T-helper 9 cell (primary cell): ENCODE results near the gene FCGR2B.
"Not testable (repeated sequence)": the region's sequence is repeated elsewhere in the genome, so short reads cannot be mapped to it uniquely, and the experiment has no call there.

Experiments
- DNase-seq: peaks from one replicate; pipeline ENCODE4 v3.0.0-alpha.2; 2020
- total RNA-seq, 2 donors: gene quantifications; one replicate each; lab custom pipeline; 2026; lab: John Stamatoyannopoulos, UW

The FCGR2B gene
- total RNA-seq: 0.14 to 0.24 reads per million in 2 donors

DNA sequence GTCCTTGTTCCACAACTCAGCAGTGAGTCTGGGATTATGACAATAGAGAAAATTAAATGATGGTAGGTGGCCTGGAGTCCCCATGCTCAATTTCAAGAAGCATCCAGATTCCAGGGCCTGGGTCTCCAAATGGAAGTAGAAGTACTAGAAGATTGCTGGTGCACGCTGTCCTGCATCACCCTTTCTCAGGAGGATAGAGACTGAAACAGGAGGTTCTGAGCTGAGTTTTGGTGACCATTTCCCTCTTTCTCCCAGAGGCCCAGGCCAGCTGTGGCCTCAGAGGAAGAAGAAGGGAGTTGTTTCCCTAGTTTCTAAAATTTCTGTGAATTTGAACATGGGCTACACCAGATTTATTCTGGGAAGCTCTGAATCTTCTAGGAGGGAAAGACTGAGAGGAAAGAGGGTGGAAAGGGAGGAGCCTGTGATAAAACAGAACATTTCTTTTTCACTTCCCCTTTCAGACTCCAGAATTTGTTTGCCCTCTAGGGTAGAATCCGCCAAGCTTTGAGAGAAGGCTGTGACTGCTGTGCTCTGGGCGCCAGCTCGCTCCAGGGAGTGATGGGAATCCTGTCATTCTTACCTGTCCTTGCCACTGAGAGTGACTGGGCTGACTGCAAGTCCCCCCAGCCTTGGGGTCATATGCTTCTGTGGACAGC, at the start of gene FCGR2B:
Gene FCGR2B, plus strand, starts transcription at position 460 of the 656 bp plus-strand sequence. Its CDS starts 99 bp downstream, at position 559.
- DNase-seq: not testable (repeated sequence)

DNA sequence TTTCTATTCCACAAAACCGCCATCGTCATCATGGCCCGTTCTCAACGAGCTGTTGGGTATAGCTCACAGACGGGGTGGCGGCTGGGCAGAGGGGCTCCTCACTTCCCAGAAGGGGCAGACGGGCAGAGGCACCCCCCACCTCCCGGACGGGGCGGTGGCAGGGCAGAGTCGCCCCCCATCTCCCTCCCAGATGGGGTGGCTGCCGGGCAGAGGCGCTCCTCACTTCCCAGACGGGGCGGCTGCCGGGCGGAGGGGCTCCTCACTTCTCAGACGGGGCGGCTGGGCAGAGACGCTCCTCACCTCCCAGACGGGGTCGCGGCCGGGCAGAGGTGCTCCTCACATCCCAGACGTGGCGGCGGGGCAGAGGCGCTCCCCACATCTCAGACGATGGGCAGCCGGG, 46.5 kb upstream of the FCGR2B start:
- not testable (repeated sequence) for DNase-seq

DNA sequence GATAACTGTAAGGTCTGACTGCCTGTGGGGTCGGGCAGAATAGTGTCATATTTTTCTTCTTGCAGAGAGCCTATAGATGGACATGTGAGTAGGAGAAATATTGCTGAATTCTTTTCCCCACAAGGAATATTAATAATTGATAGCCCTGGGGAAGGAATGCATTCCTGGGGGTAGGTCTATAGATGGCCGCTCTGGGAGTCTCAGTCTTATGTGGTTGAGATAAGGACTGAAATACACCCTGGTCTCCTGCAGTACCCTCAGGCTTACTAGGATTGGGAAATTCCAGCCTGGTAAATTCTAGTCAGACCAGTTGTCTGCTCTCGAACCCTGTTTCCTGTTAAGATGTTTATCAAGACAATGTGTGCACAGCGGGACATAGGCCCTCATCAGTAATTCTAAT, 44.4 kb upstream of the FCGR2B start:
- not testable (repeated sequence) for DNase-seq

DNA sequence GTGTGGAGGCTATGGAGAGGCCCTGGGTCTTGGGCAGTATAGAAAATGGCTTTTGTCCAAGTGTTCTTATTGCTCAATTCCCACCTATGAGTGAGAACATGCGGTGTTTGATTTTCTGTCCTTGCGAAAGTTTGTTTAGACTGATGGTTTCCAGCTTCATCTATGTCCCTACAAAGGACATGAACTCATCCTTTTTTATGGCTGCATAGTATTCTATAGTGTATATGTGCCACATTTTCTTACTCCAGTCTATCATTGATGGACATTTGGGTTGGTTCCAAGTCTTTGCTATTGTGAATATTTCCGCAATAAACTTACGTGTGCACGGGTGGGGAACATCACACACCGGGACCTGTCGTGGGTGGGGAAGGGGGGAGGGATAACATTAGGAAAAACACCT, 42.5 kb upstream of the FCGR2B start:
- DNase-seq: not testable (repeated sequence)

DNA sequence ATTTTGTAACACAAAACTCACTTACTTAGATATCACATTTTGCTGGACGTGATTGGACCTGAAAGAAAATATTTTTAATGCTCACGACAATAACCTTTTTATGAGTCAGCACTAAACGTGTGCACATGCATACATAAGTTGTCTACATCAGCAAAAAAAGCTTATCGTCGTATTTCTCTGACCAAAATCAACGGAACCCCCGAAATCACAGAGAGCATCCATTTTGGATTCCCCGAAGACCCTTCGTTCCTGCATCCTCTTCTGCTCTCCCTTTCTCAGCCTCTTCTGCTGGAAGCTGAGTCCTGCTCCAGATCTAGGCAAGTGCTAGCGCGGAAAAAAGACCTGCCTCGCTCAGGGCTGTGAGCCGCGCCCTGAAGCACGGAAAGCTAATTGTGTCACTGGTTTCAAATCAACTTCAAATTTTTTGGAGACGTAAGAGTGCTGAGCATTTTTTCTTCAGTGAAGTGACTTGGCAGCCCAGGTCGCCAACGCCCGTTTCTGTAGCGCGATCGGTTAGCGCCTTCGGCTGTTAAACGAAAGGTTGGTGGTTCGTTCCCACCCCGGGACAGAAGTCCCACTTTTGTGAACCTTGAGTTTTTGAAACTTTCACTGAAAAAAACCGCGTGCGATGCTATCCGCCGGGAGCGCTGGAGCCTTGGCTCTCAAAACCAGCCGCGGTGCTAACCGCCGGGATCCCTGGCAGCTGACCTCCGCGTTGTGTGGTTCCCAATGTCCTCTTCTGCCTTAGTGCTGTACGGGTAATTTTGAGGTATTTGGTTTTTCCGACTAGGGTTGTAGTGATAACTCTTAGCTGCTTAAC, 41.6 kb upstream of the FCGR2B start:
- peak; percentile 75 for DNase-seq

DNA sequence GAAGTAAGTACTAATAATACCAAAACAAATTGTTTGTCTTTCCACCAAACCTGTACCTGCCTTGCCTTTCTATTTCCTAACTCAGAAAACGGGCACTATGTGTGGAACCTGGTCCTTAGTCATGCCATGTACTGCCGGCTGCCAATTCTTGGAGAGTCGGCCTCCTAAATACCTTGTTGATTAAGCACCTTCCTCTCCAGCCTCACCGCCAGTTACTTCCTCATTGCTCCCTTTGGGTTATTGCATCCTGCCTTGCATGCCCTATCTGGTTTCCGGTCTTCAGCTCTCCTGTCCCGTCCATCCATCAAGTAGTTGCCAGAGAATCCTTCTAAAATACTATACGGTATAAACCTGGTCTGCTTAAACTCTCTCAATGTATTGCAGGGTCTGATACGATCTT, 40.9 kb upstream of the FCGR2B start:
- DNase-seq: not testable (repeated sequence)

DNA sequence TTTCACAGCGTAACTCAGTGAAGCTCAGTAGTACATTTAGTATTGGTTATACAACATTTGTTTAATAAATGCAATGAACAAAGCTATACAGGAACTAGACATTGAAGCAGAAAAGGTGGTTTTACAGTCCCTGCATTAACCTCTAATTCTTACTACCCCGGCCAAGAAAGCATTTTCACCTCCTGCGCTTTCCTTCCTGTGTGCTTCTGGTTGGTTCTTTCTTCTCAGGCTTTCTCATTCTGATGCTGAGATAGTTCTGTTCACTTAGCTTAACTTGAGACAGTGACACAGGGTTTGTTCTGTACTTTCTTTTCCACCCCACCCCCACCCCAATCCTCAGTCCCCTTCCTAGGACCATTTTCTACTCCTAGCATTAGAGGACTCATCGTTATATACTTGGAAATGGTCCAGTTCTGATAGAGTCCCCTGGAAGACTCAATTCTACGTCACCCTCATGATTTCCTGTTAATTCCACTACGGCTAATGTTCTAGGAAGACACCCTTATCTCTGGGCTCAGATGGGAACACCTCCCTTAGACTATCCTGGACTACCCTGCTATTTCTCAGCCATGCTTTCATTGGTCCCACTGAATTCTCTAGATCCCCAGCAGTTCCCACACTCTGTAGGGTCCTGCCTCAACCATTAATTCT, 39.4 kb upstream of the FCGR2B start:
- not testable (repeated sequence) for DNase-seq

DNA sequence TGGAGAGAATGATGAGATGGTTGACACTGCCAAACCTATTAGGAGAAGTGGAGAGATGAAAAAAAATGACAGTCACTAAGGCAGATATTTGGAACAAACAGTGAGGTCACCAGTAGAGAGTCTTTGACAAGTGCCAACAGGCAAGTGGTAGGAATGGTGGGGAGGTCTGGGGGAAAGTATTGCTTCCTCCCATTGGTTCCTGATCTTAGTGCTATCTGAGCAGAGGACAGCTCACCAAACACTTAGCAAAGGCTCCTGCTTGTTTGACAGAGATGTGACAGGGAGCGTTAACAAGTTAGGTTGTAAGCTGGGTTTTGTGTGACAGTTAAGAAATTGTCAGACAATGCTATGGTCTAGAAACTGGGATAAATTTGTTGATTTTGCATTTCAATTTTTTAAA, 38.3 kb upstream of the FCGR2B start:
- not testable (repeated sequence) for DNase-seq

DNA sequence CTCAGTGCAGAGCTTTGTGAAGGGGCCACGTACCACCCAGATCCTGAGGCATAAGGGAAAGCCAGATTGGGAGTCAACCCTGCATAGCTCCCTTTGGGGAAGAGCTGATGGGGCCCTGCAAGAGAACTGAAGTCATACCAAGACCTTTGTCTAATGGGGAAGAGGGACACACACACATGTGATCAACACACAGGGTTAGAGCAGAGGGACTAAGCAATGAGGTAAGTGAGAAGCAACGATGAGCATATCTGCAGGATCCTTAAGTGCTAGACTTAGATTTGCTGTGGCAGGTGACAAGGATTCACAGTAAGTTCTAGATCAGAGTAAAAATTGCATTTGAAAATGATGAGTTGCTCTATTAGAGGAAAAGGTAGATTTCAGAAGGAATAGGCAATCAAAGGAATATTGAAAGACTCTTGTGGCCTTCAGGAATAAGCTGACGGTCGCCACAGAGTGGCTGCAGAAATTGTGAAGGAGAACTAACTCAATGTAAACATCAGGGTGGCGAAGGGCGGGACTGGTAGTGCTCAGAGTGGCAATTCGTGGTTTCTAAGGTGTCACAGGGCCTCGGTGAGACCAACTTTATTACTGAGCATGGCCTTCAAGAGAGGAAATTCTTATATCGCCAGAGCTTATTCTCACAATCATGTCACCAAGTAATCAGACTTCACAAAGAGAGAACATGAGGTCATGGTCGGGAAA, 36.3 kb upstream of the FCGR2B start:
- DNase-seq: not testable (repeated sequence)

DNA sequence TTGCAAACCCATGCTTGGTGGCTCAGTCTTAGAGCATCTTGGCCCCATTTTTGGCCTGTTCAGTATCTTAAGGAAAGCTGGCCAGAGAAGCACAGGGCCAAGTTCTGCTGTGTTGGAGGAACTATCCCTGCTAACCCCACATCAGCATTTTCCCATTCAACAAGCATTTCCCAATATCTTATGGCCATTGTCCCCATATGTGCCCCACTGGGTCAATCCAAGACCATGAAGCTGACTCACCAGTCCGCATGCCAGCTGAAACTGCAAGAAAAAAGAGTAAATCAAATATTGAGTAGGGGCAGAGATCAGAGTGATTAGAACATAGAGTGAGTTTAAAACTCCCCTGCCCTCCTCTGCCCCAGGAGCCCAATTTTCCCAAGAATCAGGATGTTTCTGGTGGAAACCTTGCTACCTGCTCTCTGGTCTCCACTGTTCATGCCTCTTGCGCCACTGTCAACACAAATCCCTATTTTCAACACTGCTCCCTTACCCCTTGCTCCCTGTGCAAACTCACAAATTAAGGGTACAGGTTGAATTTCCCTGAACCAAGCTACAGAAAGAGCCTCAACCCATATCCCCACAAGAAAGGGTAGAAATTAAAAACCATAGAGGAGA, 32.7 kb upstream of the FCGR2B start:
- DNase-seq: not testable (repeated sequence)

DNA sequence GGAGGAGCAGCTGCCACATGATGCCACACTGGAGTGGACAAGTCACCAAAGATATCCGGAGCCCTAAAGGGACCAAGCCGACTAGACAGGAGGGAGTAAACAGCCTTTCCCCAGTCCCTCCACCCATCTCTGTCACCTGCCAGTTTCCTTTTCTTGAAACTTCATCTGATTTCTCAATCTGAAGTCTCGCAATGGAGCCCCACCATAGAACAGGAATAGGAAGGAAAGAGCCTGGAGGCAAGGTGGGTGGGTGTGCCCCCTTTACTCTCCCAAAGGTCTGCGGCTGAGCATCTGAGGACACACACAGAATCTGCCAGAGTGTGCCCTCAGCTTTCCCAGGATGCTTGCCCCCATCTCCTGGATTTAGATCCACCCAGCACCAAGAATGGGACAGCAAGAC, 31.9 kb upstream of the FCGR2B start, which contains the start of gene FCGR3B:
Gene FCGR3B, minus strand, starts transcription at position 101 of the 400 bp plus-strand sequence. Its CDS starts 82 bp downstream, at position 19.
- no peak for DNase-seq

DNA sequence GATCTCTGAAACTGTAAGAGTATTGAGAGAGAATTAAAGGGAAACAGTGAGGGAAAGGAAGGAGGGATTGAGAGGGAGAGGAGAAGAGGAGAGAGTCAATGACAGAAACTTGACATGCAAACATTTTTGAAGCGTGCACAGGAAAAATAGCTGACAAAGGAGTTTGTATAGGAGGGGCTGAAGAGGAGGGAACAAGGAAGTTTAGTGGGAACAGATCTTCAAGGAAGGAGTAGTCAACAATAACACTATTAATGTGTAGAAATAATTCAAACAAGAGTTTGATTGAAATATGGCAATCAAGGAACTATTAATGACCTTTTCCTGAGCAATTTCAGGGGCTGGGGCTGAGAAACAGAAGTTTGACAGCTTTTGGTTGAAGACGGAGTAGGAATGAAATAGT, 27.9 kb upstream of the FCGR2B start:
- not testable (repeated sequence) for DNase-seq

DNA sequence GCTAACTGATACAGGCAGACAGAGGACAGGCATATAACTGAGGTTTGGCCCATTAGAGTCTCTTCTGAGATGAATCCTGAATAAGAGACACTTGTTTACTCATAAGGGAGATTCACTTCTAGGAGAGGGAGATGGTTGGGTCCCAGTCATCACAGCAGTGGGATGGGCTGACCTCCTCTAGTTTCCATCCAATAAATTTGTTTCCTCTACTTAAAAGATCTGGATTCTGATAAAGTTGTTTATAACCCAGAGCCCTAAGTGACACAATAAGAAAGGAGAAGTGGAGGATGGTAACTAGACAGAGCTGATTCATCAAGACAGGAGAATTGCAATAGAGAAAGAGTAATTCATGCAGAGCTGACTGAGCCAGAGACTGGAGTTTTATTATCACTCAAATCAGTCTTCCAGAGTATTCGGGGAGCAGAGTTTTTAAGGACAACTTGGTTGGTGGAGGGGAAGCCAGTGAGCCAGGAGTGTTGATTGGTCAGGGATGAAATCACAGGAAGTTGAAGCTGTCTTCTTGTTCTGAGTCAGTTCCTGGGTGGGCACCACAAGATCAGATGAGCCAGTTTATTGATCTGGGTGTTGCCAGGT, 26.7 kb upstream of the FCGR2B start:
- not testable (repeated sequence) for DNase-seq

DNA sequence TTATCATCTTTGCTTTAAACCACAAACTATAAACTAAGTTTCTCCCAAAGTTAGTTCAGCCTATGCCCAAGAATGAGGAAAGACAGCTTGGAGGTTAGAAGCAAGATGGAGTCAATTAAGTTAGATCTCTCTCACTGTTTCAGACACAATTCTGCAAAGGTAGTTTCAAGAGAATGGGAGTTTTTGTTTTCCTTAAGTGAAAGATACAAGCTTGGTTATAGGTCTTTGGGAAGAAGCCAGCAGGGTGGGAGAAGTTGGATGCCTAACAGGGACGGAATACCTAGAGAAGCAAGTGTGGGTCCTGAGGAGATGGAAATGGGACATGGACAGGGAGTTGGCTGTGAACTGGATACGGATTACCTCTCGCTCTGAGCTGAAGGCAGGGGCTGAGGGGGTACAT, 26.0 kb upstream of the FCGR2B start:
- not testable (repeated sequence) for DNase-seq

DNA sequence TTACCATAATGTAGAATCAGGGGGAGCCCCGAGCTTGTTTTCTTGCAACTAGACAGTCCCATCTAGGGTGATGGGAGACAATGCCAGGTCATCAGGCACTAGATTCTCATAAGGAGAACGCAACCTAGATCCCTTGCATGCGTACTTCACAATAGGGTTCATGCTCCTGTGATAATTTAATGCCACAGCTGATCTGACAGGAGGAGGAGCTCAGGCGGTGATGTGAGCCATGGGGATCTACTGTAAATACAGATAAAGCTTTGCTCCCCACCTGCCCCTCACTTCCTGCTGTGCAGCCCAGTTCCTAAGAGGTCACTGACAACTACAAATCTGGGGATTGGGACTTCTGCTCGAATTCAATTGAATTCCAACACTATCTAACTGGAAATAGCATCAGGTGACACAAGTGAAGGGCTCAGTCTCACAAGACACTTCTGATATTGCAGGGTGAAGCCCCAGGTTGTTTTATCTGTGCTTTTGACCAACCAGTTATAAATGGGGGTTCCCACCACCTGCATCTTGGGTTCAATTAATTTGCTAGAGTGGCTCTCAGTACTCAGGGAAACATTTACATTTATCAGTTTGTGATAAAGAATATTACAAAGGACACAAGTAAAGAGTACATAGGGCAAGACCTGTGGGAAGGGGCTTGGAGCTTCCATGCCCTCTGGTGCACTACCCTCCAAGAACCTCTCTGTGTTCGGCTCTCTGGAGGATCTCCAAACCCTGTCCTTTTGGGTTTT, 24.5 kb upstream of the FCGR2B start:
- not testable (repeated sequence) for DNase-seq

DNA sequence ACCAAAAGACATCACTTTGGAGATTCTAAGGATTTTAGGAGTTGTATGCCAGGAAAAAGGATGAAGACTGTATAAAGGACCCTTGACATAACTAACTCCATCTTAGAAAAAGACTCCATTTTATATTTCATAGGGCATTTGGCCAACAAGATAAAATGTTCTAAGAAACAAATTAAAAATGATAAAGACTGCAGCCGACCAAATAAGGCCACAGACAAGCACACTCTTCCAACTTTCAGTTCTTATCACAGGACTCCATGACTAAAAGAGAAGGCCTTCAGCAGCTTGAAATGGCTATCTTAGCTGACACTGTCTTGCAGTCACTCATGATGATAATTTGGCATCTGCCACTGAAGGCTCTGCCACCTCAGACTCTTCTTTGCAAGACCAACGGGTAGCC, 23.7 kb upstream of the FCGR2B start:
- DNase-seq: not testable (repeated sequence)

DNA sequence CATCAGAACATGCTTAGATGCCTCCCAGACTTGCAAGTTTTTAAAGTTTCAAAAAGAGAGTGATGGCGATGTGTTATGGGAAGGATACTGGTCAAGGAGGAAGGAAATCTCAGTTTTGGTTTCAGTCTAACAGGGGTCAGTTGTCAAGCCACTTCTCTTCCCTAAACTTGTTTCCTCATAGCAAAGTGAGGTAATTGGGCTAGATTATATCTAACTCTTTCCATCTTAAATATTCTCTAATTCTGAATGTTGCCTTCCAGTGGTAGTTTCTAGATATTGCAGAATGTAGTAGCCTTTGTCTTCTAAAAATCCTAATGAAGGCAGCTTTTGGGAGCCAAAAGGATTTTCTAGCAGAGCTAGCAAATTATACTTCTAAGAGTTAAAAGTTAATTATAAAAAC, 20.2 kb upstream of the FCGR2B start:
- not testable (repeated sequence) for DNase-seq

DNA sequence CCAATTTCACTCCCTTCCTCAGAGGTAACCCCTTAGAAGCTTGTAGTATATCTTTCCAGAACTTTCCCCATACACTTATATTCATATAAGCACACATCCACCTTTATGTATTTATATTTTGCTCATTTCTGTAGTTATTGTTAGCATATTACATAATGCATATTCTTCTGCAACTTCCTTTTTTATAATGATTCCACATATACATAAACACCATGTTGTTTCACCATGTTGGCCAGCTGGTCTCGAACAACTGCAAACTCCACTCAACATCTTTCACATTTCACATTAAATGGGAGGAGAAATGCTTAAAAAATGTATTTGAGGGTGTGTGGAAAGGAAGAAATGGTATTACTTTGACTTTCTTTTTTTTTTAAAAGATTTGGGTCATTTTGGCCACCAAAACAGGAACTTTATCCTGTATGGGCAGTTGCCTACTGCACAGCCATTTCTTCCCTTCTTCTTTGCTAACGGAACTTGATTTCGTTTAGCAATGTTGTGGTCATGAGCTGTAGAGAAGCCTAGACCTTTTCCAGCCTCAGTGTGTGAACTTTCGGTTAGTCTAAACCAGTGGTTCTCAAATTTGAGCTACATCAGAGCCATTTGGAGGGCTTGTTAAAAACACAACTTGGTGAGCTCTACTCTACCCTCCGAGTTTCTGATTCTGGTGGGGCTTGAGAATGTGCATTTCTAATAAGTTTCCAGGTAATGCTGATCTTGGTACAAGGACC, 19.3 kb upstream of the FCGR2B start:
- not testable (repeated sequence) for DNase-seq

DNA sequence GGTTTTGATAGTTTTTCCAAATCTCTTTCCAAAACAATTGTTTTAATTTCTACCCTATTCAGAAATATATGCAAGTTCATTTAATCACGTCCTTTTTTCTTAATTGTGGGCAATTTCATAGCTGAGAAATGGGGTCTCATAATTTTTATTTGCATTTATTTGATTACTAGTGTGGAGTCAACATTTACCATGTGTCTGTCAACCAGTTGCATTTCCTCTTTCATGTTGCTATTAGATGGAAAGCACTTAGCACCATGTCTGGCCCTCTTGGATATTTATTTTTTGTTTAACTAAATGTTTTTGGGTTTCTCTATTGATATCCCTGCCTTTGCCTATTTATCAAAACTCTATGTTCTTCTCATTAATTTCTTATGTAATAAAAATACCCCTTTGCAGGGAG, 18.1 kb upstream of the FCGR2B start:
- DNase-seq: not testable (repeated sequence)
